B cell (primary cell): ENCODE results near the gene SLC24A4. TPM values are rescaled to one million over a fixed set of nuclear protein-coding genes. Genes with fewer than 3 reads are reported as not detected.

Experiments used
- ATAC-seq: fragments of 200-7000 bp; cut with Tn5 transposase; one replicate; pipeline ENCODE4 v1.10.0; 2021; ENCODE audit warnings: low read depth, mild to moderate bottlenecking, moderate number of reproducible peaks, moderate library complexity
- CTCF ChIA-PET: fragments of 350-600 bp; sonication (Branson Sonifier 250); formaldehyde crosslinking; loops from one replicate; lab custom pipeline; 2021; ENCODE audit warnings: antibody characterized with exemption, inconsistent platforms; lab: Charles Lee
- POLR2A ChIA-PET: fragments of 350-600 bp; sonication (Branson Sonifier 250); formaldehyde crosslinking; loops from one replicate; lab custom pipeline; 2021; ENCODE audit warnings: antibody characterized with exemption; lab: Charles Lee
- DNase-seq: peaks from one replicate; pipeline ENCODE4 v3.0.0; 2013
- H2AFZ ChIP-seq: 2 replicates; pipeline ENCODE4 v1.6.1; 2012; ENCODE audit warnings: mild to moderate bottlenecking, low read depth, low read length; ENCODE audit not compliant: insufficient read depth, poor library complexity, severe bottlenecking
- H3K27ac ChIP-seq, 2 donors: 1 replicate in 1 of 2; 2 replicates in 1 of 2; pipeline ENCODE4 v1.5.1; 2012 to 2013; ENCODE audit warnings: low read length in 2 of 2, mild to moderate bottlenecking in 2 of 2, moderate library complexity in 1 of 2
- H3K27me3 ChIP-seq, 4 experiments: fragments of 200-600 bp in 1 of 4; sonication (generic) in 1 of 4; replicated peaks in 1 of 4; 1 replicate in 2 of 4; 2 replicates in 2 of 4; pipeline versions ENCODE4 v1.6.1 to v1.7.0; 2013 to 2016; ENCODE audit warnings: low read length in 3 of 4, mild to moderate bottlenecking in 2 of 4, mixed read lengths in 1 of 4, moderate library complexity in 1 of 4; ENCODE audit not compliant: insufficient read depth in 4 of 4, control insufficient read depth in 3 of 4; ENCODE audit errors: control extremely low read depth in 1 of 4
- H3K36me3 ChIP-seq, 2 experiments: replicated peaks in 1 of 2; 1 replicate in 1 of 2; 2 replicates in 1 of 2; pipeline versions ENCODE4 v1.6.1 to v1.7.1; 2013; ENCODE audit warnings: low read length in 1 of 2; ENCODE audit not compliant: insufficient read depth in 2 of 2, control insufficient read depth in 1 of 2; ENCODE audit errors: control extremely low read depth in 1 of 2, extremely low read depth in 1 of 2
- H3K4me1 ChIP-seq, 2 donors: fragments of 200-600 bp in 1 of 2; sonication (generic) in 1 of 2; 1 replicate in 1 of 2; 2 replicates in 1 of 2; pipeline versions ENCODE4 v1.5.1 to v1.6.1; 2013 to 2017; ENCODE audit warnings: low read length in 2 of 2; ENCODE audit not compliant: control insufficient read depth in 2 of 2, insufficient read depth in 2 of 2
- H3K4me2 ChIP-seq: replicated peaks from 2 replicates; pipeline ENCODE3; 2012; ENCODE audit warnings: mild to moderate bottlenecking, low read depth, low read length; ENCODE audit not compliant: poor library complexity, severe bottlenecking
- H3K4me3 ChIP-seq, 5 experiments: fragments of 200-600 bp in 1 of 5; sonication (generic) in 1 of 5; 1 replicate in 3 of 5; 2 replicates in 2 of 5; pipeline versions ENCODE4 v1.5.1 to v1.7.0; 2011 to 2016; ENCODE audit warnings: low read length in 4 of 5, mild to moderate bottlenecking in 4 of 5, low read depth in 2 of 5, control low read depth in 1 of 5, moderate library complexity in 1 of 5; ENCODE audit not compliant: insufficient read depth in 1 of 5; ENCODE audit errors: control extremely low read depth in 1 of 5, extremely low read depth in 1 of 5
- H3K79me2 ChIP-seq: fragments of 200-600 bp; sonication (generic); one replicate; pipeline ENCODE4 v1.6.0; 2016; ENCODE audit warnings: low read length; ENCODE audit not compliant: control insufficient read depth, insufficient read depth
- H3K9ac ChIP-seq: fragments of 200-600 bp; sonication (generic); 2 replicates; pipeline ENCODE4 v1.6.1; 2017; ENCODE audit warnings: mild to moderate bottlenecking, low read length, moderate library complexity
- H3K9me3 ChIP-seq, 3 donors: one replicate each; pipeline versions ENCODE4 v1.6.1 to v1.7.1; 2013; ENCODE audit warnings: low read length in 2 of 3; ENCODE audit not compliant: control insufficient read depth in 2 of 3, insufficient read depth in 1 of 3; ENCODE audit errors: control extremely low read depth in 1 of 3
- H4K20me1 ChIP-seq: 2 replicates; pipeline ENCODE4 v1.6.0; 2012; ENCODE audit warnings: mild to moderate bottlenecking, low read length; ENCODE audit not compliant: insufficient read depth, control insufficient read depth, poor library complexity, severe bottlenecking
- H3K27ac Mint-ChIP-seq: one replicate; pipeline ENCODE4 v1.8.0; 2021; ENCODE audit warnings: mixed read lengths
- H3K27me3 Mint-ChIP-seq: one replicate; pipeline ENCODE4 v1.8.0; 2021; ENCODE audit warnings: mixed read lengths
- H3K4me1 Mint-ChIP-seq: one replicate; pipeline ENCODE4 v1.8.0; 2021; ENCODE audit warnings: mixed read lengths
- H3K4me3 Mint-ChIP-seq: one replicate; pipeline ENCODE4 v1.8.0; 2021; ENCODE audit warnings: mixed read lengths
- H3K9me3 Mint-ChIP-seq: one replicate; pipeline ENCODE4 v1.8.0; 2022; ENCODE audit warnings: mixed read lengths; ENCODE audit not compliant: insufficient read depth
- CTCF ChIP-seq: fragments of 200-600 bp; IDR thresholded peaks from one replicate; pipeline ENCODE4 v1.8.0; 2022; ENCODE audit warnings: antibody characterized with exemption, mild to moderate bottlenecking
- EZH2 ChIP-seq: IDR thresholded peaks from 2 replicates; pipeline ENCODE4 v1.6.1; 2012; ENCODE audit warnings: borderline replicate concordance, low read depth, mild to moderate bottlenecking, moderate library complexity, low read length; ENCODE audit not compliant: insufficient read depth, poor library complexity, severe bottlenecking
- WGBS: methylation state at CpG from one replicate; pipeline ENCODE4 v1.1.5; 2013; ENCODE audit warnings: missing lambda C conversion rate; ENCODE audit not compliant: insufficient coverage; 5-methylcytosine and 5-hydroxymethylcytosine counted together
- intact Hi-C: fragments of 100-400 bp; cut with micrococcal nuclease; formaldehyde crosslinking; loops from one replicate; pipeline ENCODE4 v1.10.0; 2022
- polyA plus RNA-seq: library from polyadenylated mRNA; depleted of rRNA; stranded (reverse); fragments of >200 nt; gene quantifications from 2 replicates; pipeline ENCODE4 v1.2.3, GENCODE V29; 2012
- total RNA-seq, 2 donors: library from RNA; stranded (reverse); fragments of 120-200 nt in 1 of 2; gene quantifications; 1 replicate in 1 of 2; 2 replicates in 1 of 2; pipeline versions ENCODE4 v1.2.3 to v1.2.4, GENCODE V29; 2013 to 2022

Gene SLC24A4
- total and polyA plus RNA-seq, 2 donors (not counting 1 experiment from before 2014, with no cell fraction given): 0.19 TPM; not detected in 1

- no CpG with 5 or more reads among the region's 2 CpGs for WGBS
- H3K27me3 Mint-ChIP-seq: peaks cover 10% of the 10 kb centered on the region
These were observed 40.3 kb upstream of the SLC24A4 start for GRCh38 chr14:92282669-92283068.

GRCh38 chr14:92285311-92285710 is 37.7 kb upstream of the SLC24A4 start:
- Histone ChIP-seq H4K20me1 (no peaks in the 10 kb centered on the region), H3K4me2 (no peak overlapping the region), H3K36me3 (no peaks in the 10 kb centered on the region), H3K4me1 (no peaks in the 10 kb centered on the region), H2AFZ (no peak overlapping the region), H3K4me3 (no peak overlapping the region), H3K27ac (no peak overlapping the region), H3K79me2 (no peaks in the 10 kb centered on the region), H3K9ac (no peak overlapping the region), H3K27me3 (peaks cover 0 to 3% (median 0%) of the 10 kb centered on the region in 4 experiments), H3K9me3 (no peaks in the 10 kb centered on the region)
- Mint-ChIP-seq H3K27me3 (peaks cover 24% of the 10 kb centered on the region), H3K4me1 (no peaks in the 10 kb centered on the region), H3K27ac (no peak overlapping the region), H3K4me3 (no peak overlapping the region), H3K9me3 (no peaks in the 10 kb centered on the region)
- intact Hi-C loops: no loop called here
- 79% methylated on average over 3 of the region's 3 CpGs for WGBS
- POLR2A ChIA-PET: no interaction called here
- no peak for DNase-seq
- TF ChIP-seq CTCF (no peak), EZH2 (no peak)
- CTCF ChIA-PET: no interaction called here
- no peak for ATAC-seq

More at GRCh38 chr14:92282669-92283068, 40.3 kb upstream of the SLC24A4 start:
- Mint-ChIP-seq H3K27ac (no peak overlapping the region), H3K9me3 (no peaks in the 10 kb centered on the region), H3K4me3 (no peak overlapping the region), H3K4me1 (no peaks in the 10 kb centered on the region)
- intact Hi-C loops: no loop called here
- Histone ChIP-seq H2AFZ (no peak overlapping the region), H3K4me2 (no peak overlapping the region), H4K20me1 (no peaks in the 10 kb centered on the region), H3K36me3 (no peaks in the 10 kb centered on the region), H3K9ac (no peak overlapping the region), H3K4me3 (no peak overlapping the region), H3K27me3 (no peaks in the 10 kb centered on the region), H3K27ac (no peak overlapping the region), H3K4me1 (no peaks in the 10 kb centered on the region), H3K9me3 (no peaks in the 10 kb centered on the region), H3K79me2 (no peaks in the 10 kb centered on the region)
- ChIA-PET CTCF (no interaction called here), POLR2A (no interaction called here)
- TF ChIP-seq EZH2: no peak
- no peak for TF ChIP-seq CTCF
- no peak for DNase-seq
- ATAC-seq: no peak
